GM19023 (cell line): ENCODE data around the gene SLC27A3.
"Not testable (repeated sequence)": the region's sequence is repeated elsewhere in the genome, so short reads cannot be mapped to it uniquely, and the experiment has no call there.

Experiments
- ATAC-seq: cut with Tn5 transposase; IDR thresholded peaks from one replicate; pipeline ENCODE4 v1.9.1; 2021; ENCODE audit warnings: mild to moderate bottlenecking, moderate library complexity; ENCODE audit not compliant: unreplicated experiment

SLC27A3 gene

GRCh38 chr1:153763365-153764225 is 11.6 kb upstream of the SLC27A3 start:
- ATAC-seq: no peak

GRCh38 chr1:153764310-153764709 is 10.9 kb upstream of the SLC27A3 start:
- no peak for ATAC-seq

- not testable (repeated sequence) for ATAC-seq
Measured at GRCh38 chr1:153766663-153767062, 8.5 kb upstream of the SLC27A3 start.

GRCh38 chr1:153767519-153767918 is 7.7 kb upstream of the SLC27A3 start:
- ATAC-seq: no peak

GRCh38 chr1:153768316-153769181 is 6.7 kb upstream of the SLC27A3 start:
- ATAC-seq: no peak

GRCh38 chr1:153769221-153769620 is 6.0 kb upstream of the SLC27A3 start:
- ATAC-seq: no peak

GRCh38 chr1:153770797-153771196 is 4.4 kb upstream of the SLC27A3 start:
- no peak for ATAC-seq

GRCh38 chr1:153771261-153771660 is 3.9 kb upstream of the SLC27A3 start:
- ATAC-seq: no peak

- ATAC-seq: no peak
Measured at GRCh38 chr1:153771841-153772593, 3.2 kb upstream of the SLC27A3 start.

GRCh38 chr1:153773096-153773921 is 1.9 kb upstream of the SLC27A3 start:
- ATAC-seq: no peak

- ATAC-seq: no peak
Measured at GRCh38 chr1:153774026-153774595, 1.1 kb upstream of the SLC27A3 start.

GRCh38 chr1:153775458-153776327 is 486 bp downstream of the SLC27A3 start:
- peak; percentile 56 for ATAC-seq

- no peak for ATAC-seq
Measured at GRCh38 chr1:153776352-153776751, 1.1 kb downstream of the SLC27A3 start.

GRCh38 chr1:153776845-153777370 is 1.7 kb downstream of the SLC27A3 start:
- no peak for ATAC-seq

- no peak for ATAC-seq
Measured at GRCh38 chr1:153777648-153778047, 2.4 kb downstream of the SLC27A3 start.

- ATAC-seq: no peak
Measured at GRCh38 chr1:153778051-153778823, 3.0 kb downstream of the SLC27A3 start.

GRCh38 chr1:153778824-153779519 is 3.8 kb downstream of the SLC27A3 start:
- ATAC-seq: no peak
